Measurements from ENCODE around the gene SSTR3.
A peak's percentile ranks its signal among the peaks of the same experiment; 100 is the strongest.
"Not testable (repeated sequence)": the region's sequence is repeated elsewhere in the genome, so short reads cannot be mapped to it uniquely, and the experiment has no call there.

SSTR3 gene

GRCh38 chr22:37178350-37179125, 33.7 kb downstream of the SSTR3 start:
- no peak for DNase-seq

DNA sequence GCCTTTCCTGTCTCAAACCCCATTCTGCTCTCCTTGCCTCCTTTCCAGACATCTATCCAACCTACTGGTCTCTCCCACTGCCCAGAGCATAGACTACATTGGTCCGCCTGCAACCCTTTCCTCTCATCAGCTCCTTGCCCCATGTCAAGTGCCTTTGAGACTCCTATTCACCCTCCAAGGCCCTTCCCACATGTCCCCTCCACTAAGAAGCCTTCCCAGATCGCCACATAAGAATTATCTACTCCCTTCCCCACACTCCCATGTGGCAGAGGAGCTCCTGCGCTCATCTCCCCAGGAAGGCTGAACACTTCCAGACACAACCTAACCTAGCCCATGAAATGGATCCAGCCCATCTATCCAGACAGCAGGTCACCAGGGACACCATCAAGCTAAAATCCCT, 34.5 kb downstream of the SSTR3 start:
- DNase-seq: no peak

- no peak for DNase-seq
Measured at GRCh38 chr22:37177221-37177620, 35.1 kb downstream of the SSTR3 start.

GRCh38 chr22:37176464-37177061, 35.7 kb downstream of the SSTR3 start:
- DNase-seq: no peak

- DNase-seq: no peak
Measured at GRCh38 chr22:37175414-37176281, 36.6 kb downstream of the SSTR3 start.

DNA sequence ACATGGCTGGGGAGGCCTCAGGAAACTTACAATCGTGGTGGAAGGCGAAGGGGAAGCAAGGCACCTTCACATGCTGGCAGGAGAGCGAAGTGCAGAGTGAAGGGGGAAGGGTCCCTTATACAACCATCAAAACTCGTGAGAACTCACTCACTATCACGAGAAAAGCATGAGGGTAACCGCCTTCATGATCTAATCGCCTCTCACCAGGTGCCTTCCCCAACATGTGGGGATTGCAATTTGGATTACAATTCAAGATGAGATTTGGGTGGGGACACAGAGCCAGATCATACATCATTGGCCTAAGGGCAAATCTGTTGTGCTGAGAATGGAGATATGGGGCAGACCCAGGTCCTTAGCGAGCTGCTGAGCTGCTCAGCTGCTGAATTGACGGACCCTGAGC, 37.3 kb downstream of the SSTR3 start:
- DNase-seq: no peak

DNA sequence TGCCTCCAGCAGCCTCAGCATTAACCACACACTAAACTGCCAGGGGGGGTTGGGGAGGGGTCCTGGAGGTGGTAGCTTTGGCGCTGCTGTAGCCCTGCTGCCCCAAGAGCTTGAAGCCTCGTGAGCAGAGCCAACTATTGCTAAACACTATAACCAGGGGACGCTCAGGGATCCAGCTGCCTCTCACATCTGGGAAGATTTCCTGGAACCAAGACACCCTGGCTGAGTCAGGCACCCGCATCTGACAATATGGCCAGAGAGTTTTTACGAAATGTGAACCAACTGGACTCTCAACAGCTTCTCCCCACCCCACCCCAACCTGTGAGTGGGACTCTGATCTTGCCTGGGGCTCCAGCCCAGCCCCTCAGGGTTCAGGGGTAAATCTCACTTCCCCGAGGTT, 38.6 kb downstream of the SSTR3 start:
- DNase-seq: no peak

DNA sequence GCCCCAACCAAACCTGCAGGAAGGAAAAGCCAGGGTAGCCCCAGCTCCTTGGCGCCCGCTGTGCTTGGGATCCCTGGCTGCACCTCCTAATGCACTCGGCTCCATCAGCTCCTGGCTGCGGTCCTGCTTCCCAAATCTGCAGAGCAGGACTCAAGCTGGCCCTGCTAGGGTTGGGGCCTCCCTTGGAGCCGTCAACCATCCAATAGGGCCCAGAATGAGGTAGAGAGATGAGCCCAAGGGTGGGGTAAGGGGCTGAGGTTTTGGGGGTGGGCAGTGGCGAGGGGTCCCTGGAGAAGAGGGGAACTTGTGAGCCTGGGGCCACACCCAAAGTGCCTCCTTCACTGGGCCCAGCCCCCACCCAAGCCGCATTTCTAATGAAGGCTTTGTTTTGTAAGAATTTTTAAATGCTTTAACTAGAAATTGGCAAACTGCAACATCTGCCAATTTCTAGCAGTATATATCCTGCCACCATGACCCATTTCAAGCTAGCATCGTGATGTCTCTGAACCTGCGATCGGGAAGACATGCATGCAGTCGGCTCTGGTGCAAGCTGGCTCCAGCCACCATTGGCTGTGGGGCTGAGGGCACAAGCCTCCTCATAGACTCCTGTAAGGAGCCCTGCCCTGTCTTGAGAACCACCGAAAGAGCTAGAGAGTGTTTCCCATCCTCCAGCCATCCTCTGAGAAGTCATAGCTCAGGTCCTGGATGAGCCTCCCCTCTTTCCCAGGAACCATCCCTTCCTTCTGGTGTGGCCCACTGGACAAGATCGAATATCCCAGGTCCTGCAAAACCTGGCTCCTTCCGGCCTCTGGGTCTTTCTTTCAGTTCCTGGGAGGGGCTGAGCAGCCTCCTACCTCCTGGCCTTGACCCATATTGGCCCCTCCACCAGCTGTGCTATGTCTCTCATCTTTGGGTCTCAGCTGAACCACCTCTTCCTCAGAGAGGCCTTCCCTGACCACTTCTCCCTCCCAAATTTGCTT, 39.7 kb downstream of the SSTR3 start:
- DNase-seq: no peak

GRCh38 chr22:37171662-37172061, 40.6 kb downstream of the SSTR3 start:
- DNase-seq: no peak

DNA sequence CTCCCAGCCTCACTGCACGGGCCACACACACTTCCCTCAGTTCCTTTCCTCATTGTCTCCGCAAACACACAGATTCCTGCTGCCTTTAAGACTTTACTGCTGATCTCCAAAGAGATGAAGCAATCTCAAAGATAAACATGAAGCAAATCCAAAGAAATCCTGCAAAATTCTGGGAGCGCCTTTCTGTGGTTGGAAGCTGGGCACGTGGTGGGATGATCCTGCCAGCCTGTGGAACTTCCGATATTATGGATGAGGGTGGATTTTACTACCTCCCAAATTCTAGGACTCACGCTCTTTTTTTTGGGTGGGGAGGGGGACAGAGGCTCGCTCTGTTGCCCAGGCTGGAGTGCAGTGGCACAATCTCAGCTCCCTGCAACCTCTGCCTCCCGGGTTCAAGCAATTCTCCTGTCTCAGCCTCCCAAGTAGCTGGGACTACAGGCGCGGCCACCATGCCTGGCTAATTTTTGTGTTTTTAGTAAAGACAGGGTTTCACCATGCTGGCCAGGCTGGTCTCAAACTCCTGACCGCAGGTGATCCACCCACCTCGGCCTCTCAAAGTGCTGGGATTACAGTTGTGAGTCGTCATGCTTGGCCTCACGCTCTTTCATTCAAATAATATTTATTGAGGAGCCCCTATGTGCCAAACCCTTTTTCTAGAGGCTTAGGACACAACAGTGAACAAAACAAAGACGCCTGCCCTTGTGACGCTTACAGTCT, 41.4 kb downstream of the SSTR3 start:
- DNase-seq: not testable (repeated sequence)

- no peak for DNase-seq
Measured at GRCh38 chr22:37169947-37170688, 42.2 kb downstream of the SSTR3 start.

GRCh38 chr22:37169406-37169805, 42.9 kb downstream of the SSTR3 start:
- DNase-seq: no peak

- DNase-seq: no peak
Measured at GRCh38 chr22:37167981-37168647, 44.2 kb downstream of the SSTR3 start.

GRCh38 chr22:37167176-37167980, 44.9 kb downstream of the SSTR3 start:
- DNase-seq: no peak

- DNase-seq: peak; percentile 14 to 63
Measured at GRCh38 chr22:37166675-37167066, 45.6 kb downstream of the SSTR3 start.

GRCh38 chr22:37165940-37166674, 46.2 kb downstream of the SSTR3 start:
- DNase-seq: no peak

GRCh38 chr22:37165066-37165465, 47.2 kb downstream of the SSTR3 start:
- DNase-seq: no peak

DNA sequence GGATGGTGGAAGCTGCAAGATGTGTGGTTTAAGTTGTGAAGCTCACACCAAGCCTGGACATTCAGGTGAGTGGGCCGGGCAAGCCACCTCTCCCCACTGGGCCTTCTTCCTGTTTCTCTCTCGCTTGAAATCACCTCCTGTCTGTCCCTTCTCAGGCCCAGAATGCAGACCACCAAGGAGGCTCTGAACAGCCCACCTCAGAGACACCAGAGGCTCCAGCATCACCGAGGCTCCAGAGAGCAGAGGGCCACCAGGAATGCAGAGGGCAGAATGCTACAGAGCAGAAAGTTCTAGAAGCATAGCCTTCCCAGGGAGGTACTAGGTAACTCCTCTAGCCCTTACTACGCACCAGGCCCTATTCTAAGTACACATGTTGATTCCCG, 47.8 kb downstream of the SSTR3 start:
- DNase-seq: no peak

Measured in NCI-H1930 (cell line).